HG03025 (cell line): ENCODE data around the gene MYO18A.
"Not testable (repeated sequence)": the region's sequence is repeated elsewhere in the genome, so short reads cannot be mapped to it uniquely, and the experiment has no call there.

Experiments
- ATAC-seq: cut with Tn5 transposase; IDR thresholded peaks from one replicate; pipeline ENCODE4 v1.9.1; 2021; ENCODE audit warnings: mild to moderate bottlenecking, moderate library complexity; ENCODE audit not compliant: unreplicated experiment, low FRiP score

MYO18A gene

GRCh38 chr17:29180034-29180787 lies at the start of gene MYO18A:
Gene MYO18A (minus strand): TSS chr17:29180398. CDS start chr17:29166940, 13,458 bp downstream.
- ATAC-seq = no peak

DNA sequence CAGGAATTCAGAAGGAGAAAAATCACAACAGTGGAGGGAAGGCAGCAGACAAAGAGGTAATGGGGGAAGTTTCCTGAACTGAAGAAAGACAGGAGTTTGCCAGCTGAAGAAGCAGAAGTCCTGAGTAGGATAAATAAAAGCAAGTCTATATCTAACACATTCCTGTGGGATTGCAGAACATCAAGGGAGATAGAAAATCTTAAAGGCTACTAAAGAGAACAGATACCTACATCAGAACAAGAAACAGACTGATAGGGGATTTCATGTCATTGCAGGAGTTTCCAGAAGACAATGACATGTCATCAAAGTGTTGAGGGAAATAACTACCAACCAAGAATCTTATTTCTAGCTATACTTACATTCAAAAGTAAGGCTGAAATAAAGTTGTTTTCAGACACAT lies 45.2 kb upstream of the MYO18A start:
- ATAC-seq = no peak

DNA sequence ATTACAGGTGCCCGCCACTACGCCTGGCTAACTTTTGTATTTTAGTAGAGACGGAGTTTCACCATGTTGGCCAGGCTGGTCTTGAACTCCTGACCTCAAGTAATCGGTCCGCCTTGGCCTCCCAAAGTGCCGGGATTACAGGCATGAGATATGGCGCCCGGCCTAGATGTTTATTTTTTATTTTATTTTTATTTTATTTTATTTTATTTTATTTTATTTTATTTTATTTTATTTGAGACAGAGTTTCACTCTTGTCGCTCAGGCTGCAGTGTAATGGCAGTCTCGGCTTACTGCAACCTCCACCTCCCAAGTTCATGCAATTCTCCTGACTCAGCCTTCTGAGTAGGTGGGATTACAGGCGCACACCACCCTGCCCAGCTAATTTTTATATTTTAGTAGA lies 41.1 kb upstream of the MYO18A start:
- not testable (repeated sequence) for ATAC-seq

GRCh38 chr17:29219378-29220047 lies 39.3 kb upstream of the MYO18A start:
- no peak for ATAC-seq

DNA sequence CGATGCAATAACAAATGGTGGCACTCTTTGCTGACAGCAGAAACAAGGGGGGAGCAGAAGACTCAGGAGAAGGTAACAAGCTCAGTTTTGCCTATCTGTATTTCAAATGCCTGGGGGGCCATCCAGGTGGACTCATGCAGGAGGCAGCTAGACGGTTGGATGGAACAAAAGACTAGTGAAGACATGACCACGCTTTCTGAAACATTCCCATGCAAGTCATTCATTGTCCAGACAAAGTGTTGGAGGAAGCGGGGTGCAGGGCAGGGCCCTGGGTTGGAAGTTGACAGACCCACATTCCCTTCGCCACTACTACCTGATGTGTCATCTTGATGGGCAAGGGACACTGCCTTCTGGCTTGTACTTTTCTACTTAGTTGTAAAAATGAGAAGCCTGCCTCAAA lies 36.7 kb upstream of the MYO18A start:
- no peak for ATAC-seq

DNA sequence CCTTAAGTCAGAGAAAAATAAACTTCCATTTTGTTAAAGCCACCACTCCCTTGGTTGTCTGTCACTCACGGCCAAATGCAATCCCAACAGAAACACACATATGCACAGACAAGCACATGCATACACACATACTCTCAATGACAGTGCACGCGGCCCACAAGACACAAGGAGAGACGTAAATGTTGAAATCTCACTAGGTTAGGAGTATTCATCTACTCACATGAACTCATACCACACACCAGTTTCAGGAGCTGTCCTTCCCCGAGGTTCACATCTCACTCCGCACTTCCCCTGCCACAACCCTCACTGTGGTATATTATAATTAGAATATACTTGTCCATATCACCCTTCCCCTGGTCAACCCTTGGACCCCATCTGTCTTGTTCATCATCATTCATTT lies 36.0 kb upstream of the MYO18A start:
- ATAC-seq = no peak

GRCh38 chr17:29215717-29216116 lies 35.5 kb upstream of the MYO18A start:
- ATAC-seq = no peak

DNA sequence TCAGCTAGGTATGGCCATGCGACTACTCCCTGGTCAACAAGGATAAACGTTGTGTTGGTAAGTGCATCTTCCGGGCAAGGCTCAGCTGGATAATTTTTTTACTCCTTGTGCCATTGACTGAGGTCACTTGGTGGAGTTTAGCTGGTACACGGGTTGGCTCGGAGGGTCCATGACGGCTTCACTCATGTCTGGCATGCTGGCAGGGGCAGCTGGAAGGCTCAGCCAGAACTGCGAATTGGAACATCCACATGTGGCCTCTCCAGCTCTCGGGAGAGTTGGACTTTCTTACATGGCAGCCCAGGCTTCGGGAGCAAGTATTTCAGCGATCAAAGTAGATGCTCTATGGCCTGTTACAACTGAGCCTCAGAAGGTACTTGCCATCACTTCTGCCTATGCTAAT lies 35.0 kb upstream of the MYO18A start:
- no peak for ATAC-seq

DNA sequence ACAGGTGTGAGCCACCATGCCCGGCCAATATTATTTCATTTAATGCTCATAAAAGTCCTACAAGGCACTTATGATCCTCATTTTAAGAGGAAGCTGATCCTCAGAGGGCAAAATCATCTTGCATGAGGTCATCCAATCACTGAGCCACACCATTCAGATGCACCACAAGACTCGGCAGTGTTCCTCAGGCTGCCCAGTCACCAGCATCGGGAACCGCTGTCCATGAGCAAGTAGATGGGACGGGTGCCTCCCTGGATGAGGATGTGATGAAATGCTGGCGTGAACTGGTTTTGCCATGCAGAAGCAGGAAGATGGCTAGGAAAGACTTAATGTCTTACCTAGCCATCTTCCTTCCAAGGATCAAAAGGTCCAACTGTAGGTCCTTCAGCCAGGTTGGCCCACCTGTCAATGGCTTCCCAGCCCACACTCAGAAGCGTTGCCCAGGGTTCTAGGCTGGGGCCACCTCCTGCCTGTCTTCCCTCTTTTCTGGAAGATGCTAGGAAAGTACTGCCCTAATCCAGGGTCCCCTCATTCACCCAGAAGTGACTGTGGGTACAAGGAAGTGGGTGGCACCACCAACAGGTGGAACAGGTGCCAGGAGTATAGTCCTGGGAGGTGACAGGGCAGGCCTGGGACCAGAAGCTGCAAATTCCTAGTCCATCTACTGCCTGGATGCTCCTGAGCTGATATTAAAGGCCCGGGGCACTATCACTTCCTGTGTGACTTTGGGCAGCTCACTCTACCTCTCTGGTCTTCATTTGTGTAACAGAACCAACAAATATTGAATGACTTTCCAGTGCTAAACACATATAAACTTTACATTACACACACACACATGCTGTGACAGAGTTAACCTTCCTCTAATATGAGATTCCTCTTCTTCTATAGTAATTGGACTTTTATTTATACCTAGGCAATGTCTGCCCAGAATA lies 34.3 kb upstream of the MYO18A start:
- no peak for ATAC-seq

DNA sequence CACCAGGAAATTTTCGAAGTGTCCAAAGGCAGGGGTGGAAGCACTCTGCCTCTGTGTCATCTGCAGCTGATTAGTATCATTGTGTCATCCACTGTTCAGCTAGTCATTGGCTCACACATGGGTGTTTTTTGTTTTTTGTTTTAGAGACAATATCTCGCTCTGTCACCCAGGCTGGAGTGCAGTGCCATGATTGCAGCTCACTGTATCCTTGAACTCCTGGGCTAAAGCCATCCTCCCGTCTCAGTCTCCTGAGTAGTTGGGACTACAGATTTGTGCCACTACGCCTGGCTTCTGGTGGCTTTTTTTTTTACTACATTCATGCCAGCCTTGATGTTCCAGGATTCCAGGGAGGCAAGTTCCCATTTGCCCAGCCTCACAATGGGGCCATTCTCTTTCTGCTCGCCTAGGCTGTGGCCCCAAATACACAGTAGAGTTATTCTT lies 32.5 kb upstream of the MYO18A start:
- no peak for ATAC-seq

DNA sequence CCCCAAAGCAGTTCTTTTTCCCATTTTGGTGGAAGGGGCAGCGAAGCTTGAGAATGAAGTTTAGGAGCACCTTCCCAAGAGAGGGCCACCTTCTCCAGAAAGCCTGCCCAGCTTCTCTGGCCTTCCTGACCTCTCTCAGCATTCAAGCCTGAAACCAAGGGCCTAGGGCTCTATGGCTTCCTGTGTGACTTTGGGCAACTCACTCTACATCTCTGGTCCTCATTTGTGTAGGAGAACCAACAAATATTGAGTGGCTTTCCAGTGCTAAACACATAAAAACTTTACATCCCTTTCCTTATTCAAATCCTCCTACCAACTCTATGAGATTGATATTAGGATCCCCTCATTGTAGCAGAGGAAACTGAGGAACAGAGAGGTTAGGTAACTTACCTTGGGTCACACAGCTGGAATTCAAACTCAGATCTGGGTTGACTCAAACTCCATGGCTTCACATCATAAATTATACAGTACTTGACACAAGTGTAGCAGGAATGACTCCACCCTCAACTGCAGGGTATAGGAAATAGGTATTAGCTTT lies 32.0 kb upstream of the MYO18A start:
- ATAC-seq = no peak

DNA sequence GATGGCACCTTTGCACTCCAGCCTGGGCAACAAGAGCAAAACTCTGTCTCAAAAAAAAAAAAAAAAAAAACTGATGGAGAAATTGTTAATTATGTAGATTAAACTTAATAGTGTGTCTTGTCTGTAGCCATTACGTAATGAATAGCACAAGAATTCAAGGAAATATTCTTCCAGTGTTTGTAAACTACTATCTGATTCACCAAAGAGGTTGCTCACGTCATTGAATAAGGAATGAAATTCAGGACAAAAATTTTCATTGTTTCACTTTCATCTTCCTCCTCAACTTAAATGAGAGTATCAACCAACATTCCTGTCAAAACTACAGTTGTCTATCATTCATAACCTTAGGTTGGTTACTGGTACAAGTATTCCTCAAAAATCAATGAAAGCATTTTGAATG lies 30.7 kb upstream of the MYO18A start:
- ATAC-seq = no peak

DNA sequence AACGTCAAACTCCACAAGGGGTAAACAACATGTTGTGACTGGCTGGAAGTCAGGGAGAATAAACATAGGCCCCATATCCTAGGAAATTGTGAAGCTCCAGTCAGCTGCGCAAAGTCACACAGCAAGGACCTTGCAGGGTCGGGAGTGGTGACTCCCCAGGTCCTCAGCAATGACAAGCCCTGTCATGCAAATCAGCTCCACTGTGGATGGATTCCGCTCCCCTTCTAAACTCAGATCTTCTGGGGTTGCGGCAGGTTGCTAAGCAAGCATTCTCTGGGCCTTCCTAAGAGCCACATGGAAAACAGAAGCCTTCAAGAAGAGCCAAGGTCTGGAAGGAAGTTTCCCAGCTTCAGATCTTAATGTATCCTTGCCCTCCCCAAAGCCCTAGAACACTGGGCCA lies 28.9 kb upstream of the MYO18A start:
- ATAC-seq = no peak

- no peak for ATAC-seq
These were observed 27.8 kb upstream of the MYO18A start for GRCh38 chr17:29207975-29208374.

- no peak for ATAC-seq
These were observed 24.8 kb upstream of the MYO18A start for GRCh38 chr17:29205047-29205446.

GRCh38 chr17:29204068-29204804 lies 24.0 kb upstream of the MYO18A start:
- ATAC-seq = not testable (repeated sequence)

GRCh38 chr17:29197516-29198272 lies 17.5 kb upstream of the MYO18A start:
- ATAC-seq = no peak

DNA sequence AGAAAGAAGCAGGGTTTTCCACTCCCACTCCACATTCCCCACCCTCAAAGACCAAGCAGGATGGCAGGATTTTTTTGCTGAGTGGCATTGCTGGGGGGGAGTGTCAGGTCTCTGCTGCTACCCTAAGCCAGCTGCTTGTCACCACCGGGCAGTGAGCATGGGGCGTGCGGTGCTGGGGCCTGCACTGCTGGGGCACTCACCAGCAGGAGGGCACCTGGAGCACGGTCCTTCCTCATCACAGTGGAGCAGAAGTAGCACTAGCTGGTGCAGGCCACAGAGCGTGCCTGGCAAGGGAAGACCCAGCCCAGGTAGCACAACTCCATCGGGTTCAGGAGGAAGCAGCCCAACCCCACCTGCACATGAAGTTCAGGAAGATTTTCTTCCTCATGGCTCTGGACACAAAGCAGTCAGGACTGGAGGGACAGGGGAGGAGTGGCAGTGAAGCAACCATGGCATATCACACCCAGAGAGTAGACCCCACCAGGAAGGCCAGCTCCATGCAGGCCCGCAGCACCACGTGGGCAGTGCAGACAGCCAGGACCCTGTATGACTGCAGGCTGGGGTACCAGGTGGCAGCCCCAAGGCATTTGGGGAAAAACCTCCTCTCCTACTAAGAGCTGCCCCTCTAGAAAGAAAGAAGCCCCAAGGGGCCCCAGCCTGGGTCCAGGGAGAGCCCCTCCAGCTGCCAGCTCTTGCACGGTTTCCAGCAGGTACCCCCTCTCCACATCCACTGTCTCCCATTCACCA lies 16.7 kb upstream of the MYO18A start:
- ATAC-seq = no peak
